GM19455 (cell line): ENCODE results near the gene SYCE3.

Experiments used
- ATAC-seq: cut with Tn5 transposase; IDR thresholded peaks from one replicate; pipeline ENCODE4 v1.9.1; 2021; ENCODE audit not compliant: unreplicated experiment

Gene SYCE3

DNA sequence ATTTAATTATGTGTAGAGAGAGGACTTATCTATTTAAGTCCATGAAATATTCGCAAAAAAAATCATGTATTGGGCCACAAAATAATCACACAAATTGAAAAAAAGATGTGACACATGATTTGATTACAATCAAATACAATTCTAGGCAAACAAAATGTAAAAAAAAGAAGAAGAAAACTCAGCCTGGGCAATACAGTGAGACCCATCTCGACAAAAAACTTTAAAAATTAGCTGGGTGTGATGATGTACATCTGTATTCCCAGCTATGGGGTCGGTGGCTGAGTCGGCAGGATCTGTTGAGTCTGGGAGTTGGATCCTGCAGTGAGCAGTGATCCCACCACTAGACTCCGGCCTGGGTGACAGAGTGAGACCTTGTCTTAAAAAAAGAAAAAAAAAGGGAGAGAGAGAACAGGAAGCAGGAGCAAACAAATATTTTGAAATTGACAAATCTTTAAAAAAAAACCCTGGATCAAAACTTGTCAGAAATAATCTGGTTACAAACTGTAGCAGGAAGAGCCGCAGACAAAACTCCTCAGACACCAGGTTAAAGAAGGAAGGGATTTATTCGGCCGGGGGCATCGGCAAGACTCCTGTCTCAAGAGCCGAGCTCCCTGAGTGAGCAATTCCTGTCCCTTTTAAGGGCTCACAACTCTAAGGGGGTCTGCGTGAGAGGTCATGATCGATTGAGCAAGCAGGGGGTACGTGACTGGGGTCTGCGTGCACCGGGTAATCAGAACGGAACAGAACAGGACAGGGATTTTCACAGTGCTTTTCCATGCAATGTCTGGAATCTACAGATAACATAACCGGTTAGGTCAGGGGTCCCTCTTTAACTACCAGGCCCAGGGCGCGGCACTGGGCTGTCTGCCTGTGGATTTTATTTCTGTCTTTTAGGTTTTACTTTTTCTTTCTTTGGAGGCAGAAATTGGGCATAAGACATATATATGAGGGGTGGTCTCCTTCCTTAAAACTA lies 29.6 kb downstream of the SYCE3 start:
- no peak for ATAC-seq

DNA sequence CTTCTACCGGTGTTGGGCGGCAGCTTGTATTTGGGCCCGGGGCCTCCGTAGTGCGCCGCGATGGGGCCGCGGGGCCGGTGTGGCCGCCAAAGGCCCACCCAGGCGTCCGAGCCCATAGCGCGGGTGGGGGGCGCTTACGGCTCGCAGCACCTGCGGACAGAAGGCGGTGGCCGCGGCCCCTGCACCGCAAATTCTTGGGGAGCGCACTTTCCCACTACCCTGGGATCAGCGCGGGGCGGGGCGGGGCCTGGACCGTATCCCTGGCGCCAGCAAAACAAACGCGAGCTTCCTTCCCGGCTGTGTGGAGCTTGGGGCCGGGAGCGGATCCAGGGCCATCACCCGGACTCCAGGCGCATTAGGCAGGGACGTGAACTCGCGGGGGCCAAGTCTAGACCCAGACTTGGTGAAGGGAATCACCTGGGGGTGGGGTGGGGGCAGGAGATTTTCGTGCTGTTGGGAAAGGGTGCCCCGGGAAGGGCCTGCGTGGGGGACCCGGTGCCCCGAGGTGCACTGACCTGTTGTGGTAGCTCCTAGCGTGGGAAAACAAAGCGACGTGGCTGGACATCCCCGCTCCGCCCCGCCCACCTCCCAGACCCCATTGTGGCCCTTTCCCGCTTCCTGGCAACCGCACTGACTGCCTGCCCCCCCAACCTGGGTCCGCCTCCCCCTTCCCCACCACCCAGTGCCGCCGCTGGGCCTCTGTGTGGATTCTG lies 30.6 kb downstream of the SYCE3 start:
- ATAC-seq, result no peak

DNA sequence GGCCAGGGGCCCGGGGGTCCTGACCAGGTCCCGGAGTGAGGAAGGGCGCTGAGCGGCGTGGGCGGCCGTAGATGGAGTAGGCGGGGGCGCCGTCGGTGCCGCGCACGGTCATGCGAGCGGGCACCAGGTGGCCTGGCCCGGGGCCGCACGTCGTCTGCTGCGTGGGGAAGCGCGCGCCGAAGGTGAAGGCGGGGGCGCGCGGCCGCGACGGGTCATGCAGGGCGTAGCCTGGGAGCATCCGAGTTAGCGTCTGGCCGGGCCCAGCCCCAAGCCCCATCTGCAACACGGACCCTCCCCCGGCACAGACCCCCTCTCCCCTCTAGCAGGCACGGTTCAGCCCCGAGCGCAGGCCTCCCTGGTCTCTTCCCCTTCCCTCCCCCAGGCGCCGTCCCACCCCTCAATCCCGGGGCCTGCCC lies 31.2 kb downstream of the SYCE3 start:
- no peak for ATAC-seq

GRCh38 chr22:50530877-50531545 lies 31.7 kb downstream of the SYCE3 start:
- no peak for ATAC-seq

DNA sequence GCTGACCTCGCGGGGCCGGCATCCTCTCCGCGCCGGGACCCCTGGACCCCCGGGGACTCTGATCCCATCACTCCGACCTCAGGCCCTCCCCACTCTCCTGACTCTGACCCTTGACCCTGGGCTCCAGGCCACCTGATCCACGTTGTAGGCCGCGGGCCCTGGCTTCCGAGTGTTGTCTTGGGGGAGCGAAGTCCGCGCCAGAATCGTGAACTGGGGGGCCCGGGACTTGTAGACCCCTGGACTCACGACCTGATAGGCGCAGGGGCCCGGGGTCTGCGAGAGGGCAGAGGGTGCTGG lies 32.2 kb downstream of the SYCE3 start:
- ATAC-seq, result no peak

DNA sequence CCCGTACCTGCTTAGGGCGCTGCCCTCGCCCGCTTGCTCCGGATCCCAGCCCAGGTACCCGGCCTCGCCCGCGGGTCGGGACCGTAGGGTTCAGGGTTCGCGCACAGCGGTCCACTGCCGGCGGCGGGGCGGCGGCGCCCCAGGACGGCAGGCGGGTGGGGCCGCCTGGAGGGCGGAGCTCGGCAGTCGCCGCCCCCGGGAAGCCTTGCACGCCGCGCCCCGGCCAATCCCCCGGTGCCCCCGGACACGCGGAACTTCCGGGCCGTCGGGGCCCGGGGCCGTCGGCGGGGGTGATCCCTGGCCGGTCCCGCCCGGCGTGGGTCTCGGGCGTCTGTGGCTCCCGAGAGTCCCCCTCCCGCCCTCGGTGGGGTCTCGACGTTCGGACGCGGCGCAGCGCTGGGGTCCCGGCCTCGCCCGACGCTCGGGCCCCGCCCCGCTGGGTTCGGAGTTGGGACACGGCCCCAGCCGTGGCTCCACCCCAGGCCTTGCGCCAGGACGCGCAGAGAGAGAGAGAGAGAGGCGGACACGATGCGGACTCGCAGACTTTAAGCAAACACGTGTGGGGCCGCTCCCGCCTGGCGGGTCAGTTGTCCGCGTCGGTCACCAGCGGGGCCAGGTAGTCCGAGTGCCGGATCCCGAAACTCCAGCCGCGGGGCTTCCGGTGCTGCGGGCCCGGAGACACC lies 32.7 kb downstream of the SYCE3 start, which contains the start of gene TYMP:
TSS of gene TYMP (minus strand) at position 116 of the 683 bp plus-strand sequence. CDS start 303 bp downstream, outside the sequence.
- no peak for ATAC-seq

DNA sequence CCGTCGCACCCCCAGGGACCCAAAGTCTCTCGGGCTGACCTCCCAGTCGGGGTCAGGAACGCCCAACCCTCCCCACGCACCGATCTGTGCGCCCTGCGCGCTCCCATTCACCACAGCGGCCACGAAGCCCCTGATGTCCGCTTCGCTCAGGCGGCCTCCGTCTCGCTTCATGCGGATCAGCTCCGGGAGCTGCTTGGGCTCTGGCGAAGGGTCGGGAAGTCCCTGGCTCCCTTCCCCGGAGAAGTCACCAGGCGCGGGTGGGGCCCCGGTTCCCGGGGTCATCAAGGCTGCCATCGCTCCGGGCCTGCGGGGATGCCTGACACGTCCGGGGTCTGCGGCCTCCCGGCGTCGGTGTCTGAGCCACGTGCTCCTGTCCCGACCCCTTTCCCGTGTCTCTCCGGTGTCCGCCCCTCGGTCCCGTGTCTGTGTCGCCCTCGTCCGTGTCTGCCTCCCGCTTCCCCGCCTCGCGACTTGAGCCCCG lies 33.3 kb downstream of the SYCE3 start:
- no peak for ATAC-seq

DNA sequence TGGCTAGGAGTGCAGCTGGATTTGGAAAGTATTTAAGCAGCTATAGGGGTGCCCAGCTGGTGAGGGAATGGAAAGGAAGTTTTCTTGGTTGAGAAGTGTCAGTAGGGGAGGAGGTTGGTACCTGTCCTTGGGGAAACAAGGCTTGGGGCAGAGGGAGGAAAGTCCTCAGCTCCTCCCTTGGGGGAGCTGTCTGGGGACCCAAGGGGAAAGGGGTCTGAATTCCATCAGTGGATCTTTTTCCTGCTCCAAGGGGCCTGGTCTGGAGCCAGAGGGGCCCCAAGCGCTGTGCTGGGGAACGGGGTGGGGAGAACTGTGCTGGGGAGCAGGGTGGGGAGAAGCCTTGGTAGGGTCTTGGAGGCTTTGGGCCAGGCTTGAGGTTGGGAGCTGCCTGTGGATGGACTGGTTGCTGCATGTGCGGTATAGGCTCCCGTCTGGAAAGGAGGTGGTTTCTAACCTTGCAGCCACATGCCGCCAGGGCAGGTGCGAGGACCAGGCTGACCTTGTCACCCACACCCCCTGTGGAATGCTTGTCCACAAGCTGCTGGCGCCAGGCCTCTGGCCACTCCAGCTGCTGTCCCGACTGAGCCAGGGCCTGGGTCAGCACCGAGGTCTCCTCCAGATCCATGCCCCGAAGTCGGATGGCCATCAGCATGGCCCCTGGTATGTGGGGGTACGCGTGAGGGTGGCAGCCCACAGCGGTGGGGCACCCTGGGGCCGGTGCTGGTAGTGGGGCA lies 33.9 kb downstream of the SYCE3 start:
- ATAC-seq, result no peak

- ATAC-seq, result no peak
Measured at GRCh38 chr22:50527921-50528681, 34.6 kb downstream of the SYCE3 start.

GRCh38 chr22:50526834-50527801 lies 35.6 kb downstream of the SYCE3 start:
- no peak for ATAC-seq

DNA sequence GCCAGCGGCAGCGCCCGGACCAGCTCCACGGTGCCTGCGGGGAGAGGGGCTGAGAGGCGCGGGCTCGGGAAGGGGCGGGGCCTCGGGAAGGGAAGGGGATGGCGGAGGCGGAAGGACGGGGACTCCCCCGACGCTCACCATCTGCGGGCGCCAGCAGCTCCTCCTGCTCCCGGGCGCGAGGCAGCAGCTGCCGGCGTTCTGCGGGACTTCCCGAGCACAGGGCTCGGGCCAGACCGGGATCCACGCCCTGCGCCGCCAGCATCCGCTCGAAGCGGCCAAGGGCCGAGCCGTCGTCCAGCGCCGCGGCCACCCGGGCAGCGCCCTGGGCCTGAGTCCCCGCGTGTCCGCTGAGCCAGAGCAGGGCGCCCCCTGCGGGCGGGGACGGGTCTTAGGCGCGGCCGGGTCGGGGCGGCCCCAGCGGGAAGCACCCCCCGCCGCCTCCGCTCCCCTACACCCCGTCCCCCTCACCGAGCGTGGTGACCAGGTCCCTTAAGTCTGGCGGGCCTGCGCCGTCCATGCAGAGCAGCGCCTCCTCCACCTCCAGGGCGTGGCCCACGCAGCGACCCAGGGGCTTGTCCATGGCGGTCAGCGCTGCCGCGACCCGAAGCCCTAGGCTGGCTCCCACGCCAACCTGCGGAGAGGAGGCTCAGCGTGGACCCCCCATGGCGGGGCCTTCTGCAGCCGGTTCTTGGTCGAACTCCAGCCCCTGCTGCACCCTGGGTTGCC lies 36.4 kb downstream of the SYCE3 start:
- peak; percentile 33 for ATAC-seq

GRCh38 chr22:50525858-50526107 lies 36.9 kb downstream of the SYCE3 start:
- peak; percentile 21 for ATAC-seq

DNA sequence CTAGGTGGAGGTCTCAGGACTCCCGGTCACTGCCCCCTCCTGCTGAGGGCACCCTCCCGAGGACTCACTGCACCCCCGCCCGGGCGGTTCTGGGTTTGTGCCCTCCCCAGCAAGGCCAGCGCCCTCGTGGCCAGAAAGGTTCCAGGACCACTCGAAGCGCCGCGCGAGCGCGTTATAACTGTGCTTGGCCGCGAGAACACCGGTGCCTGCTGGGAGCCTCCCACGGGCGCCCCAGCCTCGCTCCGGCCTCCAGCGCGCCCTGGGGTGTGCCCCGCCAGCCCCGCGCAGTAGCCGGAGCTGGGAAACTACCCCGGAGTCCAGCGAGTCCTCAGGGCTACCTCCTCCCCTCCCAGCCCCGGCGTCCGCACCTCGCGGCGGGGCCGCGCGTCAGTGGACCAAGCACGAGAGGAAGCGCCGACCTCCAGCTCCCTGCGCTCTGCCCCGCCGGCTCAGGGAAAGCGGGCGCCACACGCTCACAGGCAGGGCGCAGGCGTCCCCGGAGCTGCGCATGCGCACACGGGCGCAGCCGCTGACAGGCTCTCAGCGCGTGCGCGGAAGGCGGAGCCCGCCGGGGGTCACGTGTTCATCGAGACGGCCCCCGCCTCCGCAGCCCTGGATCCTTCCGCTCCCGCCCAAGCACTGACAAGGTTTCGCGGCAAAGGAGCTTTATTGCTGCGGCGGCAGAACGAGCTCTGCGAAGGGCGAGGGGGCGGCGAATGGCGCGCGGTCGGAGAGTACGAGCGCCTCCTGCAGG lies 37.4 kb downstream of the SYCE3 start, which contains the start of gene SCO2:
TSS of gene SCO2 (minus strand) at position 495 of the 754 bp plus-strand sequence. CDS start 1,187 bp downstream, outside the sequence.
- ATAC-seq, result peak; percentile 38

DNA sequence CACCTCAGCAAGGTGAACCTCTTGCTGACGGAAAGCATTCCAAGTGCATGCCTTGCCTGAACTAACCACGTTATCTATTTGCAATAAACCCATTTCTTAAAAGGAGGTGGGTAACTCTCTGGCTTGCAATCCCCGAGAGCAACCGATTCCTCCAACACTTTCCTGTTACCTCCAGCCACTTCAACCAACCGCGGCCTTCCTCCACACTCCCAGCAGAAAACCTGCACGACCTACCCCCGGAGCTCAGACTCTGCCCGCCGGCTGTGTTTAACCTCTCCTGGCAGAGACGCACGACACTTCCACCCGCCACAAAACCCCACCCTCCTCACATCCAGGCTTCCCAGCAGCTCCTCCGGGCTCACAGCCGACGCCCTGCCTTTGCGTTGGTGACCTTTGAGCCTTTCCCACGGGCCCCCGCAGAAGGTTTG lies 38.0 kb downstream of the SYCE3 start:
- ATAC-seq, result no peak

DNA sequence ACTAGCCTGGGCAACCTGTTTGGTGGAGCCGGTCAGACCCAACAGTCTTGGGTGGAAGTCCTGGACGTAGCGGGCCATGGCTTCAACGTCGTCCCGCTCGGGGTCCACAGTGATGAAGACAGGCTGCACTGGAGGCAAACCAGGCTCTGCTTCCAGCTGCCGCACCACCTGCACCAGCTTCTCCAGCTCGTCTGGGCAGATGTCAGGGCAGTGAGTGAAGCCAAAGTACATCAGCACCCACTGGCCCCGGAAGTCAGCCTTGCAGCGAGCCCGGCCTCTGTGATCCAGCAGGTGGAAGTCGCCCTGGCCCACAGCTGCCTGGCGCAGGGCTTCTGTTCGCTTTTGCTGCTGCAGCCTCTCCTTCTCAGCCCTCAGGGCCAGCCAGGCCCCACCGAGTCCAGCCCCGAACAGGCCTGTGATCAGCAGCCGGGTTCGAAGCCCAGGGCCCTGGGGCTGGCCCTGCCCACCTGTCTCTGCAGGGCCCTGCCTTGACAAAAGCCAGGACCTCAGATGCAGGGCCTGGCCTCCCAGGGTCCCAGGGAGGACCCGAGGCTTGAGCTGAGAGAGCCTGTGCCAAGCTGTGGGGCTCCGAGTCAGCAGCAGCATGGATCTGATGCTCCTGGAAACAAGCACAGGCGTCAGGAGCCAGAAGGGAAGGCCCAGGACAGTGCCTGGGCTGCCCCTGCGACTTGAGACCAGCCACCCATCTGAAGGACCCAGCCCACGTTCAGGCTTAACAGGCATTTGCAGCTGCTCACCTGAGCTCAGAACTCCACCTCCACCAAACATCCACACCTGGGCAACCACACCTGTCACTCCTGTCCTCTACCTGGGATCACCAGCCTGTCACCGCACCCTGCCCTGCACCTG lies 38.7 kb downstream of the SYCE3 start:
- no peak for ATAC-seq

- ATAC-seq, result no peak
Measured at GRCh38 chr22:50523458-50523805, 39.3 kb downstream of the SYCE3 start.
